Kidney (tissue), 14 donors: Measurements from ENCODE around the gene HSD11B2. TPM values are rescaled to one million over a fixed set of nuclear protein-coding genes. Genes with fewer than 3 reads are reported as not detected.

Experiments
- DNase-seq, 5 donors: peaks; one replicate each; pipeline ENCODE4 v3.0.0-alpha.2; 2013 to 2020
- FAIRE-seq: peaks from 2 replicates; lab custom pipeline; 2012; peaks lifted over from hg19 to GRCh38; lab: Jason Lieb, UNC
- H3K27ac ChIP-seq, 2 donors: one replicate each; pipeline ENCODE4 v1.7.0; 2013; ENCODE audit warnings: low read depth in 2 of 2, low read length in 2 of 2, inconsistent platforms in 1 of 2
- H3K27me3 ChIP-seq: one replicate; pipeline ENCODE4 v1.7.1; 2013; ENCODE audit warnings: low read length, inconsistent platforms; ENCODE audit not compliant: control insufficient read depth, insufficient read depth
- H3K36me3 ChIP-seq, 3 donors: one replicate each; pipeline versions ENCODE4 v1.7.0 to v1.7.1; 2013; ENCODE audit warnings: low read length in 3 of 3, control low read depth in 1 of 3, inconsistent platforms in 1 of 3; ENCODE audit not compliant: insufficient read depth in 3 of 3, control insufficient read depth in 2 of 3
- H3K4me1 ChIP-seq, 3 donors: one replicate each; pipeline versions ENCODE4 v1.7.0 to v1.7.1; 2013; ENCODE audit warnings: low read length in 3 of 3, inconsistent platforms in 1 of 3, low read depth in 1 of 3; ENCODE audit not compliant: control insufficient read depth in 2 of 3, insufficient read depth in 2 of 3
- H3K4me3 ChIP-seq, 3 donors: one replicate each; pipeline versions ENCODE4 v1.7.0 to v1.8.1; 2013; ENCODE audit warnings: low read length in 3 of 3, control low read depth in 1 of 3, inconsistent platforms in 1 of 3
- H3K9ac ChIP-seq, 3 donors: one replicate each; pipeline versions ENCODE4 v1.7.0 to v1.7.1; 2013; ENCODE audit warnings: low read length in 3 of 3, control low read depth in 1 of 3, inconsistent platforms in 1 of 3
- H3K9me3 ChIP-seq, 3 donors: one replicate each; pipeline versions ENCODE4 v1.7.0 to v1.7.1; 2013; ENCODE audit warnings: low read length in 3 of 3, control low read depth in 1 of 3, inconsistent platforms in 1 of 3; ENCODE audit not compliant: control insufficient read depth in 2 of 3, insufficient read depth in 1 of 3
- intact Hi-C: fragments of 100-400 bp; cut with DNase I; formaldehyde crosslinking; loops from one replicate; pipeline ENCODE4 v1.11.1; 2022
- polyA plus RNA-seq: library from polyadenylated mRNA; stranded (reverse); fragments of 350-450 nt; fragmentation: Illumina TruSeq; extraction: RNeasy Lipid Tissue Mini Kit (QIAGEN cat#74804); gene quantifications from one replicate; pipeline ENCODE4 v1.2.3, GENCODE V29; 2014; ENCODE audit warnings: low read depth, low replicate concordance; ENCODE audit not compliant: insufficient read depth
- total RNA-seq: library from RNA; stranded (reverse); fragmentation: NEBNext Ultra II Directional; extraction: Animal tissue kit (Norgen Biotek cat#: 25700); gene quantifications from one replicate; pipeline ENCODE4 v1.2.1, GENCODE V29; 2021
- TF ChIP-seq, protein P1 (sequence below): IDR thresholded peaks from 3 replicates; pipeline ENCODE4 v1.5.1; 2012; ENCODE audit warnings: mild to moderate bottlenecking, moderate library complexity, borderline replicate concordance; ENCODE audit not compliant: insufficient read depth; ENCODE audit errors: extremely low read depth
- donor health status: control.
- donor health status: control.
- donor health status: control.
- donor health status: control.
- donor health status: control.
- donor health status: DM: yes; HTN: yes; CAD: no.
- donor health status: Normal renal cell carcinoma (clear cell type).

The HSD11B2 gene
- total and polyA plus RNA-seq, 2 donors from 2014 or later = 139 to 1,022 TPM

DNA sequence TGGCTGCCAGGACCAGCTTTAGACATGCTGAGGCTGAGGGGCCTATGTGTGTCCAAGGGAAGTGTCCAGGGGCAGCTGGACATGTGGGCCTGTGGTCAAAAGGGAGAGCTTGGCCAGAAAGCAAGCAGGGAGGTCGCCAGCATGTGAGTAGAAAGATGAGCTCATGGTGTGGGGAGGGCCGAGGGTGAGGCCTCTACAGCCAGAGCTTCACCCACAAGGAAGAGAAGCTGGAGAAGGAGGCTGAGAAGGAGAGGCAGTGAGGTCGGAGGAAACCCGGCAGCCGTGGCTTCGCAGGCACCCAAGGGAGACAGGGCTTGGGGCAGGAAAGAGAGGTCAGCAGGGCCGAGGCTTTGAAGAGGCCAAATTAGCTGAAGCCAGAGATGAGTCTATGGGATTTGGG lies 4.0 kb upstream of the HSD11B2 start:
- DNase-seq (peak in 1 of 5 donors; percentile 56), FAIRE-seq (no peak)
- Histone ChIP-seq H3K4me3 (no peak overlapping the region), H3K27me3 (peaks cover 3% of the 10 kb centered on the region), H3K9ac (no peak overlapping the region), H3K4me1 (peaks cover 0 to 28% (median 21%) of the 10 kb centered on the region in 3 donors), H3K36me3 (no peaks in the 10 kb centered on the region), H3K27ac (peak overlapping the region; percentile 7 to 68), H3K9me3 (no peaks in the 10 kb centered on the region)
- intact Hi-C loops = loop anchor here (5.0 kb wide), 1 partner anchor 40 kb away; no protein-coding TSS in a partner anchor
- TF ChIP-seq, protein P1, sequence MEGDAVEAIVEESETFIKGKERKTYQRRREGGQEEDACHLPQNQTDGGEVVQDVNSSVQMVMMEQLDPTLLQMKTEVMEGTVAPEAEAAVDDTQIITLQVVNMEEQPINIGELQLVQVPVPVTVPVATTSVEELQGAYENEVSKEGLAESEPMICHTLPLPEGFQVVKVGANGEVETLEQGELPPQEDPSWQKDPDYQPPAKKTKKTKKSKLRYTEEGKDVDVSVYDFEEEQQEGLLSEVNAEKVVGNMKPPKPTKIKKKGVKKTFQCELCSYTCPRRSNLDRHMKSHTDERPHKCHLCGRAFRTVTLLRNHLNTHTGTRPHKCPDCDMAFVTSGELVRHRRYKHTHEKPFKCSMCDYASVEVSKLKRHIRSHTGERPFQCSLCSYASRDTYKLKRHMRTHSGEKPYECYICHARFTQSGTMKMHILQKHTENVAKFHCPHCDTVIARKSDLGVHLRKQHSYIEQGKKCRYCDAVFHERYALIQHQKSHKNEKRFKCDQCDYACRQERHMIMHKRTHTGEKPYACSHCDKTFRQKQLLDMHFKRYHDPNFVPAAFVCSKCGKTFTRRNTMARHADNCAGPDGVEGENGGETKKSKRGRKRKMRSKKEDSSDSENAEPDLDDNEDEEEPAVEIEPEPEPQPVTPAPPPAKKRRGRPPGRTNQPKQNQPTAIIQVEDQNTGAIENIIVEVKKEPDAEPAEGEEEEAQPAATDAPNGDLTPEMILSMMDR = no peak

DNA sequence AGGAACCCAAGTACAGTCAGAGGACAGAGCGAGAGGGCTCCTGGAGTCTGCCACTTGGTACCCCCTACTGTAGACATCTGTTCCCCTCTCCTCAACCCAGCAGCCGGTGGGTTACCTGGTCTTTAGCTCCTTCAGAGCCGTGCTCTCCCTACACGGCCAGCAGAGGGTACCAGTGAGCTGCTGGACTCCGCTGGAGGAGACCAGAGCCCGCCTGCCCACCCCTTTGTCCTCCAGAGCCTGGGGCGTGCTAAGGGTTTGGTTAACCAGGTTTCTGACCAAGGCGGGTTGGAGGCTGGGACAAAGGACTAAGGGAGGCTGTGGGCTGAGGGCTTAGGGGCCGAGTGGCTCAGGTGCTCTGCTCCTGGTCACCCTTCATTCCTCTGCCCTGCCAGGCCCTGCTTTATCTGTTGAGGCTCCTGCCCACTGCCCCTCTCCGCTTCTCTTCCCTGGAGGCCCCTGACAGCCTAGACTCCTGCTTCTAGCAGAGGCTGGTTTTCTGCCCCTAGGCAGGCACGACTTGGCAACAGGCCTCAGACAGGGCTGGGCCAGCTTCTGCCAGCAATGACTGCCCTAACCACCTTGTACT lies 2.7 kb upstream of the HSD11B2 start:
- Histone ChIP-seq H3K27ac (peak overlapping the region; percentile 80 to 96), H3K9ac (peak overlapping the region in 2 of 3 donors; percentile 33 to 59), H3K4me3 (peak overlapping the region in 1 of 3 donors; percentile 67), H3K9me3 (no peaks in the 10 kb centered on the region), H3K27me3 (peaks cover 3% of the 10 kb centered on the region), H3K4me1 (peaks cover 0 to 32% (median 28%) of the 10 kb centered on the region in 3 donors), H3K36me3 (peaks cover 0 to 1% (median 0%) of the 10 kb centered on the region in 3 donors)
- TF ChIP-seq, protein P1 = peak; percentile 78
- FAIRE-seq (no peak), DNase-seq (peak; percentile 87 to 92 (median 88))
- intact Hi-C loops = loop anchor here (5.0 kb wide), 1 partner anchor 39 kb away; no protein-coding TSS in a partner anchor

DNA sequence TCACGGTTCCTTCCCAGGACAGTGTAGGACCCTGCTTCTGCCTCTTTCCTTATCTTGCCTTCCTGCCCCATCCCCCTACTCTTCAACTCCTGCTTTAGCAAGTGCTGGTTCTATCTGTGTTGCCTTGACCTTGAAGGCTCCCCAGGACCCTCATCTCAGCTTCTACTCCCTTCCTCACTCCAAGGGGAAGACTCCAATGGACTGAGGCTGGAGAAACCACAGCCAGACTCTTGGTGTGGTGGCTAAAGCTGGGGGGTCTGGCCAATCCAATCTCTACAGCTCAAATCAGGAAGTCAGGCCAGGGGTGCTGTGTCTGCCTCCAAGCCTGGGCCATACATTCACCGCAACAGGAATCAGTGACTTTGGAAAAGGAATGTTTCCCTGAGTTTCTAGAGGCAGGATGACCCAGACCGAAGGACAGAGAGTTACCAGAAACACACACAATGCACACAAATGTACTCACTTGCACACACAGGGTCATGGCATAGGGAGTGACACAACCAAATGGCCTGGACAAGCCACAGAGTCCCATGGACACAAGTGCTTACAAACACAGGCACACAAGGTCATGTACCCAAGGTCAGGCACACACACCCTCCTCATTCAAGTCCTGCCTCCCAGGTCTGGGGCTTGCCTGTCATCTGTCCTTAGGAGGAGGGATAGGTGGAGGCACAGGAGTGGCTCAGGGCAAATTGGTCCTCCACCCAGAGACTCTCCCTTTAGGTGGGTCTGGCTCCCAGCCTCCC lies 1.7 kb upstream of the HSD11B2 start:
- H3K9ac ChIP-seq = peak overlapping the region in 2 of 3 donors; percentile 54 to 59
- peak overlapping the region in 2 of 3 donors; percentile 39 to 67 for H3K4me3 ChIP-seq
- H3K27ac ChIP-seq = peak overlapping the region; percentile 80 to 96
- no peak for FAIRE-seq
- peaks cover 0 to 37% (median 28%) of the 10 kb centered on the region in 3 donors for H3K4me1 ChIP-seq
- peaks cover 3% of the 10 kb centered on the region for H3K27me3 ChIP-seq
- H3K36me3 ChIP-seq = peaks cover 0 to 3% (median 0%) of the 10 kb centered on the region in 3 donors
- intact Hi-C loops = loop anchor here (5.0 kb wide), 1 partner anchor 38 kb away; no protein-coding TSS in a partner anchor
- peak in 1 of 5 donors; percentile 58 for DNase-seq
- H3K9me3 ChIP-seq = no peaks in the 10 kb centered on the region
- TF ChIP-seq, protein P1 = no peak
